ENCODE data around the gene CYSTM1.

DNA sequence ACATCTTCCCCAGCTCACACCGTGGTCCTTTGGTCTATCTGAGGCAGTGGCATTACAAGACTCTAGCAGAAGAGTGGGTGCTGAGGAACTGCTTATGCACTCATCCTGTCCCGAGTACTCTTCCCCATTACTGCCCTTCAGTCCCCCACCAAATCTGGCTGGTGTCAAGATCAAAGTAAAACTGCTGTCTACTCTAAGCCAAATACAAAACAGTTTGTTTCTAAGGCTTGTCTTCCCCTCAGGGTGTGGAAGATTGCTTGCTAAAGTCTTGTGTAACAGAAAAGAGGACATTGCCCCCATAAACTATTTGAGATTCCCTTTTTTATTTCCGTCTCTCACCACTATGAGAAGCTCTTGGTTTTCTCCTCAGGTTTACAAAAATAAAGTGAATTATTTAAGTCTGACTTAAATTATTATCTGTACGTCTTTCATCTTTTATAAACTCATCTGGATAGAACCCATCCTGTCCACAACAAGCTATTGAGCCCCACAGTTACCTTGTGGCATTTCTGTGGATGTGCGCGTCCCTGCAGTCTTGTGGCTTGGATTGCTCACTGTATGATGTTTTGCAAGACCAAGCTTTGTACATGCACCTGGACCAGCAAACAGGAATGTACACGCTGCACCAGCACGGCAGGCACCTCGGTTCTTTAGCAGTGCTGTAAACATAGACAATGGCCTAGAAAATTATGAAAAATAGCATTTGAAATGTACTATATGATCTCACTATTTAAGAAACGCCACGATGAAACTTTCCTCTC is 61.0 kb downstream of the CYSTM1 start:
- TF ChIP-seq, protein P1, sequence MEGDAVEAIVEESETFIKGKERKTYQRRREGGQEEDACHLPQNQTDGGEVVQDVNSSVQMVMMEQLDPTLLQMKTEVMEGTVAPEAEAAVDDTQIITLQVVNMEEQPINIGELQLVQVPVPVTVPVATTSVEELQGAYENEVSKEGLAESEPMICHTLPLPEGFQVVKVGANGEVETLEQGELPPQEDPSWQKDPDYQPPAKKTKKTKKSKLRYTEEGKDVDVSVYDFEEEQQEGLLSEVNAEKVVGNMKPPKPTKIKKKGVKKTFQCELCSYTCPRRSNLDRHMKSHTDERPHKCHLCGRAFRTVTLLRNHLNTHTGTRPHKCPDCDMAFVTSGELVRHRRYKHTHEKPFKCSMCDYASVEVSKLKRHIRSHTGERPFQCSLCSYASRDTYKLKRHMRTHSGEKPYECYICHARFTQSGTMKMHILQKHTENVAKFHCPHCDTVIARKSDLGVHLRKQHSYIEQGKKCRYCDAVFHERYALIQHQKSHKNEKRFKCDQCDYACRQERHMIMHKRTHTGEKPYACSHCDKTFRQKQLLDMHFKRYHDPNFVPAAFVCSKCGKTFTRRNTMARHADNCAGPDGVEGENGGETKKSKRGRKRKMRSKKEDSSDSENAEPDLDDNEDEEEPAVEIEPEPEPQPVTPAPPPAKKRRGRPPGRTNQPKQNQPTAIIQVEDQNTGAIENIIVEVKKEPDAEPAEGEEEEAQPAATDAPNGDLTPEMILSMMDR (IDR thresholded peaks at IDR 0.05; ENCODE audit: low read depth, low read length, missing input control) = no peak
- TF ChIP-seq TAF1 (conservative IDR thresholded peaks at IDR 0.05) = no peak
- TF ChIP-seq, protein P2, sequence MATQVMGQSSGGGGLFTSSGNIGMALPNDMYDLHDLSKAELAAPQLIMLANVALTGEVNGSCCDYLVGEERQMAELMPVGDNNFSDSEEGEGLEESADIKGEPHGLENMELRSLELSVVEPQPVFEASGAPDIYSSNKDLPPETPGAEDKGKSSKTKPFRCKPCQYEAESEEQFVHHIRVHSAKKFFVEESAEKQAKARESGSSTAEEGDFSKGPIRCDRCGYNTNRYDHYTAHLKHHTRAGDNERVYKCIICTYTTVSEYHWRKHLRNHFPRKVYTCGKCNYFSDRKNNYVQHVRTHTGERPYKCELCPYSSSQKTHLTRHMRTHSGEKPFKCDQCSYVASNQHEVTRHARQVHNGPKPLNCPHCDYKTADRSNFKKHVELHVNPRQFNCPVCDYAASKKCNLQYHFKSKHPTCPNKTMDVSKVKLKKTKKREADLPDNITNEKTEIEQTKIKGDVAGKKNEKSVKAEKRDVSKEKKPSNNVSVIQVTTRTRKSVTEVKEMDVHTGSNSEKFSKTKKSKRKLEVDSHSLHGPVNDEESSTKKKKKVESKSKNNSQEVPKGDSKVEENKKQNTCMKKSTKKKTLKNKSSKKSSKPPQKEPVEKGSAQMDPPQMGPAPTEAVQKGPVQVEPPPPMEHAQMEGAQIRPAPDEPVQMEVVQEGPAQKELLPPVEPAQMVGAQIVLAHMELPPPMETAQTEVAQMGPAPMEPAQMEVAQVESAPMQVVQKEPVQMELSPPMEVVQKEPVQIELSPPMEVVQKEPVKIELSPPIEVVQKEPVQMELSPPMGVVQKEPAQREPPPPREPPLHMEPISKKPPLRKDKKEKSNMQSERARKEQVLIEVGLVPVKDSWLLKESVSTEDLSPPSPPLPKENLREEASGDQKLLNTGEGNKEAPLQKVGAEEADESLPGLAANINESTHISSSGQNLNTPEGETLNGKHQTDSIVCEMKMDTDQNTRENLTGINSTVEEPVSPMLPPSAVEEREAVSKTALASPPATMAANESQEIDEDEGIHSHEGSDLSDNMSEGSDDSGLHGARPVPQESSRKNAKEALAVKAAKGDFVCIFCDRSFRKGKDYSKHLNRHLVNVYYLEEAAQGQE (IDR thresholded peaks at IDR 0.05) = no peak
- TF ChIP-seq, protein P3, sequence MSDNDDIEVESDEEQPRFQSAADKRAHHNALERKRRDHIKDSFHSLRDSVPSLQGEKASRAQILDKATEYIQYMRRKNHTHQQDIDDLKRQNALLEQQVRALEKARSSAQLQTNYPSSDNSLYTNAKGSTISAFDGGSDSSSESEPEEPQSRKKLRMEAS (IDR thresholded peaks at IDR 0.05) = no peak
